SK-N-SH (cell line): Measurements from ENCODE around the gene LMBR1L. TPM values are rescaled to one million over a fixed set of nuclear protein-coding genes. Genes with fewer than 3 reads are reported as not detected.

Source experiments
- CTCF ChIA-PET: fragments of 300-600, 350-600 bp; formaldehyde crosslinking; extraction: SDS; loops from one replicate; lab custom pipeline; 2021; lab: Yijun Ruan, JAX
- POLR2A ChIA-PET: fragments of 350-600 bp; sonication (Branson Sonifier 250); formaldehyde crosslinking; extraction: SDS; loops from one replicate; lab custom pipeline; 2020; ENCODE audit warnings: antibody characterized with exemption, inconsistent platforms; lab: Yijun Ruan, JAX
- DNase-seq: peaks from one replicate; pipeline ENCODE4 v3.0.0; 2012
- H2AFZ ChIP-seq: fragments of 200-600 bp; sonication (generic); 2 replicates; pipeline ENCODE4 v1.8.1; 2016; ENCODE audit warnings: antibody characterized with exemption, mild to moderate bottlenecking, low read depth
- H3F3A ChIP-seq: fragments of 200-600 bp; sonication (generic); replicated peaks from 2 replicates; pipeline ENCODE3; 2016; ENCODE audit warnings: antibody characterized with exemption, mild to moderate bottlenecking; ENCODE audit not compliant: insufficient read depth
- H3K27ac ChIP-seq, 2 experiments: fragments of 200-500 bp in 1 of 2; fragments of 200-600 bp in 1 of 2; sonication (Bioruptor generic) in 1 of 2; sonication (generic), shearing (Covaris generic) in 1 of 2; 2 replicates each; pipeline versions ENCODE4 v1.5.1 to v1.6.1; 2014 to 2016; ENCODE audit warnings: low read depth in 2 of 2, inconsistent platforms in 1 of 2, low read length in 1 of 2, mild to moderate bottlenecking in 1 of 2, mixed read lengths in 1 of 2
- H3K27me3 ChIP-seq: fragments of 200-600 bp; sonication (generic), shearing (Covaris generic); 2 replicates; pipeline ENCODE4 v1.6.1; 2016; ENCODE audit warnings: mixed run types; ENCODE audit not compliant: insufficient read depth
- H3K36me3 ChIP-seq, 2 experiments: fragments of 200-500 bp in 1 of 2; fragments of 200-600 bp in 1 of 2; sonication (Bioruptor generic) in 1 of 2; sonication (generic) in 1 of 2; replicated peaks in 1 of 2; 2 replicates each; pipeline versions ENCODE3 to v1.5.1; 2014 to 2016; ENCODE audit warnings: low read length in 1 of 2, mild to moderate bottlenecking in 1 of 2; ENCODE audit not compliant: insufficient read depth in 2 of 2, control insufficient read depth in 1 of 2
- H3K4me1 ChIP-seq, 2 experiments: fragments of 200-500 bp in 1 of 2; fragments of 200-600 bp in 1 of 2; sonication (Bioruptor generic) in 1 of 2; sonication (generic), shearing (Covaris generic) in 1 of 2; 2 replicates each; pipeline versions ENCODE4 v1.5.1 to v1.6.1; 2014 to 2016; ENCODE audit warnings: low read depth in 1 of 2, low read length in 1 of 2, mixed run types in 1 of 2; ENCODE audit not compliant: insufficient read depth in 2 of 2, control insufficient read depth in 1 of 2
- H3K4me2 ChIP-seq: fragments of 200-600 bp; sonication (generic), shearing (Covaris generic); 2 replicates; pipeline ENCODE4 v1.6.1; 2017; ENCODE audit warnings: mixed run types
- H3K4me3 ChIP-seq, 2 experiments: fragments of 200-500 bp in 1 of 2; fragments of 200-600 bp in 1 of 2; sonication (Bioruptor generic) in 1 of 2; sonication (generic), shearing (Covaris generic) in 1 of 2; 2 replicates each; pipeline versions ENCODE4 v1.5.1 to v1.8.1; 2014 to 2016; ENCODE audit warnings: low read depth in 2 of 2, inconsistent platforms in 1 of 2, low read length in 1 of 2, mild to moderate bottlenecking in 1 of 2, mixed read lengths in 1 of 2, moderate library complexity in 1 of 2
- H3K79me2 ChIP-seq: fragments of 200-600 bp; sonication (generic); 2 replicates; pipeline ENCODE4 v1.8.1; 2017; ENCODE audit warnings: mild to moderate bottlenecking; ENCODE audit not compliant: insufficient read depth
- H3K9ac ChIP-seq: fragments of 200-600 bp; sonication (generic); 2 replicates; pipeline ENCODE4 v1.6.1; 2017; ENCODE audit warnings: mixed run types
- H3K9me2 ChIP-seq: fragments of 200-600 bp; sonication (generic); 2 replicates; pipeline ENCODE4 v1.6.1; 2017; ENCODE audit warnings: mixed run types
- H3K9me3 ChIP-seq: fragments of 200-600 bp; sonication (generic); 2 replicates; pipeline ENCODE4 v1.6.1; 2017; ENCODE audit warnings: mixed run types, mild to moderate bottlenecking, moderate library complexity
- H4K20me1 ChIP-seq: fragments of 200-600 bp; sonication (generic); 2 replicates; pipeline ENCODE4 v1.6.1; 2017; ENCODE audit warnings: mild to moderate bottlenecking, mixed run types; ENCODE audit not compliant: insufficient read depth
- CTCF ChIP-seq: fragments of 200-600 bp; sonication (generic); IDR thresholded peaks from 2 replicates; pipeline ENCODE4 v1.6.1; 2017; ENCODE audit warnings: antibody characterized with exemption, mild to moderate bottlenecking, moderate library complexity
- EP300 ChIP-seq, 2 experiments: IDR thresholded peaks; 2 replicates each; pipeline versions ENCODE4 v1.4.0 to v1.6.1; 2012; ENCODE audit warnings: borderline replicate concordance in 1 of 2, low read depth in 1 of 2, low read length in 1 of 2
- FOXJ3 ChIP-seq: sonication (generic); formaldehyde crosslinking; IDR thresholded peaks from 2 replicates; pipeline ENCODE4 v1.5.1; 2020; ENCODE audit warnings: mild to moderate bottlenecking, missing genetic modification reagents
- FOXM1 ChIP-seq: IDR thresholded peaks from 2 replicates; pipeline ENCODE4 v1.4.0; 2012; ENCODE audit warnings: low read depth, mild to moderate bottlenecking
- GABPA ChIP-seq: IDR thresholded peaks from 2 replicates; pipeline ENCODE4 v1.4.0; 2012; ENCODE audit warnings: low read depth, mild to moderate bottlenecking
- GATA2 ChIP-seq: sonication (generic); formaldehyde crosslinking; IDR thresholded peaks from 2 replicates; pipeline ENCODE4 v1.5.0; 2020; ENCODE audit warnings: mild to moderate bottlenecking, missing genetic modification reagents
- MAX ChIP-seq: IDR thresholded peaks from 2 replicates; pipeline ENCODE4 v1.4.0; 2012; ENCODE audit warnings: low read depth
- MXI1 ChIP-seq: IDR thresholded peaks from 2 replicates; pipeline ENCODE4 v1.6.1; 2012; ENCODE audit warnings: mild to moderate bottlenecking, low read depth, low read length, improper control_type of control experiment
- NFIC ChIP-seq: IDR thresholded peaks from 2 replicates; pipeline ENCODE4 v1.4.0; 2012; ENCODE audit warnings: borderline replicate concordance
- NRF1 ChIP-seq: IDR thresholded peaks from 2 replicates; pipeline ENCODE4 v1.6.1; 2012; ENCODE audit warnings: low read depth, mild to moderate bottlenecking, low read length
- PBX3 ChIP-seq: IDR thresholded peaks from 2 replicates; pipeline ENCODE4; 2012
- RAD21 ChIP-seq: IDR thresholded peaks from 2 replicates; pipeline ENCODE4 v1.6.1; 2012; ENCODE audit warnings: mild to moderate bottlenecking, low read length
- REST ChIP-seq: IDR thresholded peaks from 2 replicates; pipeline ENCODE4 v1.6.1; 2012; ENCODE audit warnings: mild to moderate bottlenecking, low read depth, low read length, moderate library complexity
- RXRA ChIP-seq: IDR thresholded peaks from 2 replicates; pipeline ENCODE4 v1.4.0; 2012; ENCODE audit warnings: low read depth, mild to moderate bottlenecking, borderline replicate concordance
- SMC3 ChIP-seq: IDR thresholded peaks from 2 replicates; pipeline ENCODE4 v1.6.1; 2012; ENCODE audit warnings: low read depth, low read length, improper control_type of control experiment
- TAF1 ChIP-seq: IDR thresholded peaks from 2 replicates; pipeline ENCODE4 v1.6.1; 2012; ENCODE audit warnings: low read depth, mild to moderate bottlenecking, low read length, moderate library complexity, borderline replicate concordance
- ZBTB33 ChIP-seq: IDR thresholded peaks from 2 replicates; pipeline ENCODE4 v1.4.0; 2012; ENCODE audit warnings: low read depth, borderline replicate concordance
- WGBS: methylation state at CpG from one replicate; pipeline ENCODE4 v1.1.6; 2017; ENCODE audit warnings: low lambda C conversion rate; 5-methylcytosine and 5-hydroxymethylcytosine counted together
- polyA plus RNA-seq, 3 experiments: library from polyadenylated mRNA; depleted of rRNA; stranded (reverse); fragments of >200 nt; gene quantifications; 2 replicates each; pipeline ENCODE4 v1.2.3, GENCODE V29; 2012

Gene LMBR1L
- polyA plus RNA-seq, 1 of the 3 experiments (the other 2 are of a cell fraction), result 61.4 TPM

- CTCF ChIA-PET, result interaction anchor here (1.6 to 15.9 kb wide), 5 partner anchors 19 to 62 kb away, joined by 7 to 300 read pairs (median 64); partner anchors contain the start of genes DHH and TUBA1B
- Histone ChIP-seq H3K4me2 (peak overlapping the region; percentile 97), H3K9me3 (no peaks in the 10 kb centered on the region), H2AFZ (peak overlapping the region; percentile 98), H3K4me3 (peak overlapping the region; percentile 70 to 99), H4K20me1 (no peaks in the 10 kb centered on the region), H3K4me1 (peaks cover 3 to 5% of the 10 kb centered on the region in 2 experiments; a peak in 1 of 4 replicates), H3F3A (peaks cover 3% of the 10 kb centered on the region), H3K27ac (peak overlapping the region in 1 of 2 experiments; percentile 67; a peak in 3 of 4 replicates), H3K36me3 (no peaks in the 10 kb centered on the region), H3K27me3 (no peaks in the 10 kb centered on the region), H3K79me2 (no peaks in the 10 kb centered on the region), H3K9ac (peak overlapping the region; percentile 79), H3K9me2 (no peaks in the 10 kb centered on the region)
- POLR2A ChIA-PET, result interaction anchor here (1.0 to 1.9 kb wide), 3 partner anchors 19 to 62 kb away, joined by 4 to 20 read pairs (median 6); partner anchors contain the start of genes DHH and TUBA1B
- WGBS, result 18% methylated on average over 21 of the region's 21 CpGs
- no peak for DNase-seq
- TF ChIP-seq REST, result no peak
- TF ChIP-seq EP300 (IDR thresholded peaks at IDR 0.05; ENCODE audit: borderline replicate concordance in 1 of 2, low read depth in 1 of 2, low read length in 1 of 2), result no peak
- no peak for TF ChIP-seq NFIC
- no peak for TF ChIP-seq GABPA
- no peak for TF ChIP-seq SMC3
- TF ChIP-seq RAD21, result no peak
- no peak for TF ChIP-seq ZBTB33
- no peak for TF ChIP-seq RXRA
- TF ChIP-seq TAF1, result no peak
- TF ChIP-seq MAX, result no peak
- no peak for TF ChIP-seq FOXM1
- no peak for TF ChIP-seq PBX3
- no peak for TF ChIP-seq CTCF
- no peak for TF ChIP-seq GATA2
- TF ChIP-seq MXI1, result no peak
- TF ChIP-seq FOXJ3, result no peak
- no peak for TF ChIP-seq NRF1
These were observed 41.7 kb downstream of the LMBR1L start for GRCh38 chr12:49068879-49069506.
